Mucosa of stomach (tissue), 1 donor: ENCODE data around the gene LEUTX.
"Not testable (repeated sequence)": the region's sequence is repeated elsewhere in the genome, so short reads cannot be mapped to it uniquely, and the experiment has no call there.

Source experiments
- H3K27me3 ChIP-seq: one replicate; pipeline ENCODE4 v1.7.0; 2013; ENCODE audit warnings: mild to moderate bottlenecking, low read length; ENCODE audit not compliant: control insufficient read depth, insufficient read depth
- H3K36me3 ChIP-seq: one replicate; pipeline ENCODE4 v1.7.0; 2013; ENCODE audit warnings: low read length; ENCODE audit not compliant: control insufficient read depth, insufficient read depth
- H3K4me1 ChIP-seq: one replicate; pipeline ENCODE4 v1.7.0; 2013; ENCODE audit warnings: mild to moderate bottlenecking, low read length; ENCODE audit not compliant: control insufficient read depth, insufficient read depth
- H3K4me3 ChIP-seq: one replicate; pipeline ENCODE4 v1.7.0; 2013; ENCODE audit warnings: low read length
- H3K9ac ChIP-seq: one replicate; pipeline ENCODE4 v1.7.0; 2013; ENCODE audit warnings: mild to moderate bottlenecking, low read length, moderate library complexity
- H3K9me3 ChIP-seq: one replicate; pipeline ENCODE4 v1.7.0; 2013; ENCODE audit warnings: mild to moderate bottlenecking, low read length, moderate library complexity; ENCODE audit not compliant: control insufficient read depth
- donor health status: Pancreatic carcinoma.

The LEUTX gene

GRCh38 chr19:39749981-39750380 lies 28.7 kb upstream of the LEUTX start:
- no peak overlapping the region for H3K4me3 ChIP-seq
- no peaks in the 10 kb centered on the region for H3K27me3 ChIP-seq
- no peaks in the 10 kb centered on the region for H3K36me3 ChIP-seq
- no peaks in the 10 kb centered on the region for H3K9me3 ChIP-seq
- no peaks in the 10 kb centered on the region for H3K4me1 ChIP-seq
- H3K9ac ChIP-seq: no peak overlapping the region

- no peak overlapping the region for H3K4me3 ChIP-seq
- no peaks in the 10 kb centered on the region for H3K36me3 ChIP-seq
- no peaks in the 10 kb centered on the region for H3K9me3 ChIP-seq
- H3K4me1 ChIP-seq: no peaks in the 10 kb centered on the region
- H3K27me3 ChIP-seq: no peaks in the 10 kb centered on the region
- no peak overlapping the region for H3K9ac ChIP-seq
Measured at GRCh38 chr19:39752390-39752789, 26.3 kb upstream of the LEUTX start.

- no peak overlapping the region for H3K4me3 ChIP-seq
- H3K9ac ChIP-seq: no peak overlapping the region
- H3K36me3 ChIP-seq: no peaks in the 10 kb centered on the region
- no peaks in the 10 kb centered on the region for H3K27me3 ChIP-seq
- no peaks in the 10 kb centered on the region for H3K4me1 ChIP-seq
- H3K9me3 ChIP-seq: no peaks in the 10 kb centered on the region
Measured at GRCh38 chr19:39752795-39753194, 25.9 kb upstream of the LEUTX start.

GRCh38 chr19:39754544-39754943 lies 24.1 kb upstream of the LEUTX start:
- Histone ChIP-seq H3K27me3 (peaks cover 4% of the 10 kb centered on the region), H3K9me3 (no peaks in the 10 kb centered on the region), H3K4me1 (no peaks in the 10 kb centered on the region), H3K36me3 (no peaks in the 10 kb centered on the region), H3K9ac (no peak overlapping the region), H3K4me3 (no peak overlapping the region)

GRCh38 chr19:39754971-39755370 lies 23.7 kb upstream of the LEUTX start:
- no peaks in the 10 kb centered on the region for H3K9me3 ChIP-seq
- H3K27me3 ChIP-seq: peaks cover 4% of the 10 kb centered on the region

GRCh38 chr19:39759457-39760184 lies 19.0 kb upstream of the LEUTX start:
- Histone ChIP-seq H3K9ac (no peak overlapping the region), H3K27me3 (peaks cover 4% of the 10 kb centered on the region), H3K4me3 (no peak overlapping the region), H3K36me3 (no peaks in the 10 kb centered on the region), H3K9me3 (no peaks in the 10 kb centered on the region), H3K4me1 (no peaks in the 10 kb centered on the region)

More at GRCh38 chr19:39754971-39755370, 23.7 kb upstream of the LEUTX start:
- H3K36me3 ChIP-seq: no peaks in the 10 kb centered on the region
- H3K9ac ChIP-seq: no peak overlapping the region
- H3K4me1 ChIP-seq: no peaks in the 10 kb centered on the region
- no peak overlapping the region for H3K4me3 ChIP-seq

- H3K4me3 ChIP-seq, H3K9ac ChIP-seq: not testable (repeated sequence)
Measured at GRCh38 chr19:39761851-39762250, 16.8 kb upstream of the LEUTX start.

GRCh38 chr19:39765091-39766076 lies 13.3 kb upstream of the LEUTX start:
- Histone ChIP-seq H3K9me3 (no peaks in the 10 kb centered on the region), H3K36me3 (no peaks in the 10 kb centered on the region), H3K27me3 (no peaks in the 10 kb centered on the region), H3K9ac (no peak overlapping the region), H3K4me1 (no peaks in the 10 kb centered on the region), H3K4me3 (no peak overlapping the region)

More at GRCh38 chr19:39761851-39762250, 16.8 kb upstream of the LEUTX start:
- not testable (repeated sequence) for H3K27me3 ChIP-seq, H3K9me3 ChIP-seq, H3K4me1 ChIP-seq, H3K36me3 ChIP-seq

GRCh38 chr19:39768334-39768733 lies 10.3 kb upstream of the LEUTX start:
- no peaks in the 10 kb centered on the region for H3K9me3 ChIP-seq
- no peak overlapping the region for H3K9ac ChIP-seq
- H3K36me3 ChIP-seq: no peaks in the 10 kb centered on the region
- no peaks in the 10 kb centered on the region for H3K4me1 ChIP-seq
- H3K27me3 ChIP-seq: no peaks in the 10 kb centered on the region
- H3K4me3 ChIP-seq: no peak overlapping the region

GRCh38 chr19:39768786-39769185 lies 9.9 kb upstream of the LEUTX start:
- Histone ChIP-seq H3K4me3 (no peak overlapping the region), H3K4me1 (no peaks in the 10 kb centered on the region), H3K27me3 (no peaks in the 10 kb centered on the region), H3K36me3 (no peaks in the 10 kb centered on the region), H3K9ac (no peak overlapping the region), H3K9me3 (no peaks in the 10 kb centered on the region)

GRCh38 chr19:39780894-39781293 lies 2.2 kb downstream of the LEUTX start:
- Histone ChIP-seq H3K27me3 (peaks cover 4% of the 10 kb centered on the region), H3K4me1 (no peaks in the 10 kb centered on the region)

GRCh38 chr19:39788244-39788643 lies 9.6 kb downstream of the LEUTX start:
- H3K27me3 ChIP-seq: peaks cover 4% of the 10 kb centered on the region
- H3K4me1 ChIP-seq: no peaks in the 10 kb centered on the region
- H3K36me3 ChIP-seq: no peaks in the 10 kb centered on the region
- no peak overlapping the region for H3K9ac ChIP-seq
- no peaks in the 10 kb centered on the region for H3K9me3 ChIP-seq
- no peak overlapping the region for H3K4me3 ChIP-seq

More at GRCh38 chr19:39780894-39781293, 2.2 kb downstream of the LEUTX start:
- H3K9ac ChIP-seq: no peak overlapping the region
- H3K4me3 ChIP-seq: no peak overlapping the region
- H3K9me3 ChIP-seq: no peaks in the 10 kb centered on the region
- H3K36me3 ChIP-seq: no peaks in the 10 kb centered on the region
